GM19193 (cell line): ENCODE data around the gene TNFSF15.

ENCODE experiments used
- POLR2A ChIP-seq: IDR thresholded peaks from 4 replicates; pipeline ENCODE4 v1.6.1; 2011; ENCODE audit not compliant: insufficient read depth, insufficient read length; ENCODE audit errors: extremely low read depth

Gene TNFSF15

DNA sequence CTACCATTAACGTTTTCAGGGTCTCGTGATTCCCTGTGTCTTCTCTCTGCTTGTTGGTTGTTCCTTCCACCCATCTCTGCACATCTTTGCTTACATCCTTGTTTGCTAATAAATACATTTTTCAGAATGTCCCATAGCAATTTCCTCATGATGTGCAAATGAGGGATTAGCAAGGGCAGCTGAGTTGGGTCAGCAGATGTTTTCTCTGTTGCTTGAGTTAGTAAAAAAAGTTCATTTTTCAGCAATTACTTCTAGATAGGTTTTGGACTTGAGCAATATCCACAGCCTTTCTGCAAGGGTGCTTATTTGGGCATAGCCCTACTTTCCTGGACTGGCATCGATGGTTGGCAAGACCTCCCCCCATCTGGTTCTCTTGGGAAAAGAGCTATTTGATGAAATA lies 4.8 kb upstream of the TNFSF15 start:
- TF ChIP-seq POLR2A = no peak

DNA sequence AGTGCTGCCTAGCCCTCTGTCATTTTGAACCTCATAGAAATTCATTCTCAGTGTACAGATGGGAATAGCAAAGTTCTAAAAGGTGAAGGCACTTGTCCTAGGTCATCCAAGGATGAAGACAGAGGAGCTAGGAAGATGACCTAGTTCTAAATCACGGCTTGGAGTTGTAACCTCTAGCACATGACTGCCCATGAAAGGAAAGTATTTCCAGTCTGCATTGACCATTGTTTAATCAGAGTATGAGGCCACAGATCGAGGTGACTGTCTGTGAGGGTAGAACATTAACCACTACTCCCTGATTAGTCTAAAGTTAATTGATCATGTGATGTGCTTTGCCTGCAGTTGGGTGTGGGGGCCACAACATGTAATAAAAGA lies 674 bp upstream of the TNFSF15 start:
- no peak for TF ChIP-seq POLR2A

DNA sequence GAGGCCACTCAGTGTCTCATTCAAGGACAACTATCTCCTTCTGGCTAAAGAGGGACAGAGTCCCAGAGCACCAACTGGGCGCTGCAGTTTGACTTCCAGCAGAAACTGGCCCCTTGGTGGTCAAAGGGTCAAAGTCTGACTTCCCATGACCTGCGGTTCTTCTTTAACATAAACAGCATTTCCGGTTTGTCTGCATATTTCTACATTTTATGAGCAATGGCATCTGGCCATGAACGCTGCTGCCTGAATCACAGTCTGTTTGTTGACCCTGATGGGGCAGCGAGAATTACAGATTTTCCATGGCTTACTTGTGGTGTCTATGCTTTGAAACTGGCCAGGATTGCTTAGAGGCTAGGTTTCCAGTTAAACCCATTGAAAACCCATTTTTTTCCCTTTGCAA lies 1.3 kb downstream of the TNFSF15 start:
- TF ChIP-seq POLR2A = no peak

DNA sequence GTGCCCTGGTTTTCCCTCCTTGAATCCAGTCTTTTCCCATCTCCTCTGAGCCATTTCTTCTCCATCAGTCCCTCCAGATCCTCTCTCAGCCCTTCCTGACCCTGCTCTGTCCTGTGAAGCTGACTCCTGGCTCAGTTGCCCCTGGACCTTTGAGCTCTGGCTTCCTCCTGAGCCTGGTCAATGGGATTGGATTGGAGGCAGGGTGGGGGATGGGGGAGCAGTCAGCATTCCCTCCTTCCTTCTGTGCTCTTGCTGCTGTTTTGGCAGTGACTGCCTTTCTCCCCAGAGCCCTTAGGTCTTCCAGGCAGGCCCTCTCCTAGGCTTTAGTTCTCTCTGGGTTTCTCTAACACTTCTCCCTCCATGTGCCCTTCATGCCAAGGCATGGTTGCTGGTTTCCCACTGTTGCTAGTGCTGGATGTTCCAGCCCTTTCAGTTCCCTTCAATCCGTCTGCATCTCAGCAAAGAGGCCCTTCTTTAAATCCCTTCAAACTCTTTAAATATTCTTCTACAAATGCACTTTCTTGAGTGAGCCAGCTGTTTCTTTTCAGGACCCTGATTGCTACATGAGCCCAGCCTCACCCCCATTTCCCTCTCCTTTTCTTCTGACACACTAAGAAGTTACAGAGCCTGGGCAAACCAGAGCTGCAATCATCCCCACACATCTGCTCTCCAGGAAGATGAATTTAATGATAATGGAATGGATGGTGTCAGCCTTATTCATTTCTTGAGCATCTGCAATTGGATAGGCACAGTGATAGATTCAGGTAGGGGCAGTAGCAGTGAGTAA lies 2.2 kb downstream of the TNFSF15 start:
- TF ChIP-seq POLR2A = no peak

DNA sequence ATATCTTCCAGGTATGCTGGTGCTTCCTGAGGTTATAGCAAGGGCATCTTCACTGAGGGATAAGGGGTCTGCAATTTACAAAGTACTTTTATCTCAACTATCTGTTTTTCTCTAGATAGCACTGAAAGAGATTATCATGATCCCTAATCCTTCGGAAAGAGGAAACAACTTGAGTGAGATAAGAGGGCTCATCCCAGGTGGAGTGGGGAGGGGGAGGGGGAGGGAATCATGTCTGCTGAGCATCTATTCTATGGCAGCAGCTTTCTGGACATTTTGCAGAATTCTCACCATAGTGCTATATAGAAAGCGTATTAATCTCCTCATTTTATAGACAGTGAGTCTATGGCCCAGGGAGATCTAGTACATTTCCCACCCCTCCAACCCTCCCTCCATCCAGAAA lies 5.9 kb downstream of the TNFSF15 start:
- TF ChIP-seq POLR2A = no peak

DNA sequence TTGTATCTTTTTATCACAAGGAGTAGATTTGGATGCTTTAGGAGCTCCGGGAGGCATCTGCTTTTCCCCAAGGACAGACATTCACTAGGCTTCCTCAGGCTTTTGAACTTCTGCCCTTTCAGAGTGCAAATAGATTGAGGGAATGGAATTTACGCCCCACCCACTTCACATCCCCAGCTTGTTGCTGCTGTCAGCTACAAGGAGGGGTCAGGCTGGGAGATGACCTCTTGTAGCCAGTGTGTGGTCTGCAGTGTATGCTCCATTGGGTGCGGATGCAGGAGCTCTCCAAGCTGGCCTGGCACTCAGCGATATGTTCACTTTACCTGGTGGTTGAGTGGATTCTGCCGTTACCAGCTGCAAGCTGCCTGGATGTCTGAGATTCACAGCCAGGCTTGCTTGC lies 6.4 kb downstream of the TNFSF15 start:
- no peak for TF ChIP-seq POLR2A

DNA sequence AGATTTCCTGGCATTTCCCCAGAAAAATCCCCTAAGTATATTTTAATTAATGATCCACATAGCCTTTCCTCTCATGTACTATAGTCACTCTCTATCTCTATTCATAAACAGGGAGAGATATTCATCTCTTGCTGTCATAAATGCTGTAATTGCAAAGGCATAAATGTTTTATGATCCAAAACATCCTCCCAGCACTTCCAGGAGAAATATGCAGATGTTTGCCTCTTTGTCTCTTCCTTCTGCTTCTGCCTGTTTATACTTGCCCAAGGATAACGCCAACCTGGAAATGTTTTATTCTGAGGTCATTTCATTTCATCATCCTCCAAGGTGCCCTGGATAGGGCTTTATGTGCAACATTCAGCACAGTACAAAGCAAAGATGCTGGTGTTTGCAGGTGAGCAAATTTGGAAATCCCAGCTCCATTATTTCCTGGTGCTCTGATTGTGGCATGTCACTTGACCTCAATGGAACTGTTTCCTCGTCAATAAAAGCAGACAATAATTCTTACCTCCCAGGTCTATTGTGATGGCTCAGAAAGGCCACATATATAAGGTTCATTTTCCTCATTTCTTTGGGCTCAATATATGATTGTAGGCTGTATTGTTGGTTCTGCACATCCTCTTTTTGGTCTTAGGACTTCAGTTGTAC lies 6.9 kb downstream of the TNFSF15 start:
- TF ChIP-seq POLR2A = no peak

DNA sequence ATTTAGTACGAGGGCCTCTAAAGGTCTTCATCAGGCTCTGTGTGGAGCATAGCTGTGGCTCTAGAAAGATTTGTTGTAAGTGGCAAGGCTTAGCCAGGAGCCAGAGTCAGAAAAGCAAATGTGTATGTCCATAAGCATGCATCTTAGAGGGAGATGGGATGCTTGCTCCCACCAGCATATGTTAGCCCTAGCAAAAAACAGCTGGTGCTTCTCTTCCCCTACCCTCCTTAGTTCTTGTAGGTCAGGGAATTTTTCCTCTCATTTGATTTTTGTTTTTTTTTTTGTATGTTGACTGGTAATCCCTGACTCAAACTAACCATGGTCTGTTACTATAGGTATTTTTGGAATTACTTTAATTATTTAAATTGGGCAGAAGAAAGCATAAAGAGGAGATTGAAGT lies 7.7 kb downstream of the TNFSF15 start:
- no peak for TF ChIP-seq POLR2A

DNA sequence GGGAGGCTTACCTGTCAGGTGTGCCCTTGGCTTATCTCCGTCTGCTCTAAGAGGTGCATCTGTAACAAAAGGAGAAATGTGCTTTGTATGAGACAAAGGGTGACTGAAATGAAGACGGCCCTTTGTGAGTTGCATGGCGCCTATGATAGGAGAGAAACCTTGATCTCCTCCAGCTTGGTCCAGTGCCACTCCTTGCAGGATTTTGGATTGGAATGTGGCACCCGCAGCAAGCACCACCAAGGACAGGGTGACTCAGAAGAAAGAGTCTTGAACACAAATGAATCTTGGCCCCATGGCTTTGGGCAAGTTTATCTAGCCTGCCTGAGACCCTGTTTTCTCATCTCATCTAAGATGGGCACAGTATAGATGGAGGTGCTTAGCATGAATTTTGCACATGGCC lies 13.4 kb downstream of the TNFSF15 start:
- no peak for TF ChIP-seq POLR2A

DNA sequence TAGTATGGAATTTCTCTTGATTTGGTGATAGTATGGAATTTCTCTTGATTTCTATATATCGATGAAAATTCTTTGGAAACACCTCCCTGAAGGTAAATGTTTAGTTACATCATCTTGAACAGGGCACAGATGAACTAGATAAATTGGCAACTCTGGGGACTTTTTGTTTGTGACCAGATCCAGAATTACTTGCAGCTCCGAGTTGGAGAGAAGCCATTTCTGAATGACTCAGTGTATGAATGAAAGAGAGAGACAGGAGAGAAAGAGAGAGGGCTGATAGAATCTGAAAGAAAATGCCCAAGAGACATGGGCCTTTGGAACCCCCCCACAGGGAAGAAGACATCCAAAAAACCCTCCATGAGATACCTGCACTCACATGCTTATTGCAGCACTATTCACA lies 14.1 kb downstream of the TNFSF15 start:
- no peak for TF ChIP-seq POLR2A

DNA sequence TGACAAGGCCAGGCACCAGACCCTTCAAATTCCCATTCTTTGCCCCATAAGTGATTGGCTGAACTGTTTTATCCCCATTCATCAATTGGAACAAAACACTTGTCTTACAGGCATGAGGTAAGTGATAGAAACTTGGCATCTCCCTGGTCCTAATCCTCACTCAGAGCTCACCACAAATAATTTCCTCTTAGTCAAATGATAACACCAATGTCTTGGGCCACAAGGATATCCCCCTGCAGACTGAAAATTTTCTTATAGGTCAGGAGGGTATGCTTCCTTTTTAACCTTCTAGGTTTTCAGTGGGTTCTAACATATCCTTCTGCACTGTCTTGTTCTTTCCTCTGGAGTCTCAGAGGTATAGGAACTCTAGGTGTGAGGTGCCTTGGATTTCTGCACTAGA lies 14.5 kb downstream of the TNFSF15 start:
- TF ChIP-seq POLR2A = no peak

DNA sequence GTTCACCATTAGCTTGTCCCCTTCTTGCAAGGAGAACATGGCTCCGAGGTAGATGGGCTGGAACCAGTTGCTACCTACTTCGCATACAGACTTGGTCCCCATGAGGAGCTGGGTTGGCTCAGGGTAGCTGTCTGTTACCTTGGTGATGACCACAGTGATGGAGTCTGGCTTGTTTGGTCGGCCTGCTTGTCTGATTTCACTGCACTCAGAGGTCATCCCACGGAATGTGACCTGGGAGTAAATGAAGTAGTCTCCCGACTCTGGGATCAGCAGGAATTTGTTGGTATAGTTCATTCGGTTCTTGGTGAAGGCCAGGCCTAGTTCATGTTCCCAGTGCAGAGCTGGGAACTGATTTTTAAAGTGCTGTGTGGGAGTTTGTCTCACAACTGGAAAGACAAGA lies 15.3 kb downstream of the TNFSF15 start:
- TF ChIP-seq POLR2A = no peak

DNA sequence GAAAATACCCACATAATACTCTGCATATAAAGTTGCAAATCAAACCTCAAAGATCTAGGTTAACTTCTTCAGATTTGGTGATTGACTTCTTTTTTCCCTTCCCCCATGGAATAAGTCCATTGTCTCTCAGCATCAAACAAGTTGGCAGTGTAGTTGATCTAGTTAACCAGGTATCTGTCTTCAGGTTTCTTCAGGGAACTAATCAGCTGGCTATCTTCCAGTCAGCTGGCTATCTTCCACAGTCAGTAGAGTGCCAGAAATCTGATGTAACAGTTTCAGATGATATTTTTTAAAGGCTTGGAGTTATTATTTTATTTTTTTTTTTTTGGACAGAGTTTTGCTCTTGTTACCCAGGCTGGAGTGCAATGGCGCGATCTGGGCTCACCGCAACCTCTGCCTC lies 16.8 kb downstream of the TNFSF15 start:
- TF ChIP-seq POLR2A = no peak

DNA sequence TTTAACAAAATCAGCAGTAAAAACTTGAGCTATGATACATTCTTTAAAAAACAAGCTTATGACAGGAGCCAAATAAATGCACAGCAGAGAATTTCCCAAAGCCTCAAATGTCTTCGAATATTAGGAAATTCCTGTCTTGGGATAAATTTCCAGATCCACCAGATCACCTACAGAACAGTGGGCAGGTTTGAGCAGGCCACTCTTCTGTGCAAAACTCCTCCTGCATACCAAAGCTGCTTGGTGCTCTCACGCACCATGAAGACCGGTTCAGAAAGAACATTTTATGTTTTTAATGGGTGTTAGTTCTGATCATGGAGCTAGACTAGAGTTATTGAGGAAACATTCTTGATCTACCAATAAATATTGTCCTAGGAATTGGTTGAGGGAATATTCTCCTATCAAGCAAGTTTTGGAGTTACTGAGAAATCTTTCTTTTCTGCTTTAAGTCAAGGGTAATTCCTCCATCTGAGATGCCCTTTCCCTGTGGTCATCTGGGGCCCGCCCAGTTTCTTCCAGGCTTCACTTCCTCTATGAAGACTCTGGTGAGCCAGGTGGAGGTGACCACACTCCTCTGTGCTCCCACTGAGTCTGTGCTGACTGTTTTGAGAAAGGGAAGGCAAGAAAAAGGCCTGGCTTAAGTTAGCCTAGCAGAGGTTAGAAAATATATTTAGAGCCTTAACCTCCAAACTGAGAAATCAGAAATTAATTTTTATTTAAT lies 17.9 kb downstream of the TNFSF15 start:
- TF ChIP-seq POLR2A = no peak

DNA sequence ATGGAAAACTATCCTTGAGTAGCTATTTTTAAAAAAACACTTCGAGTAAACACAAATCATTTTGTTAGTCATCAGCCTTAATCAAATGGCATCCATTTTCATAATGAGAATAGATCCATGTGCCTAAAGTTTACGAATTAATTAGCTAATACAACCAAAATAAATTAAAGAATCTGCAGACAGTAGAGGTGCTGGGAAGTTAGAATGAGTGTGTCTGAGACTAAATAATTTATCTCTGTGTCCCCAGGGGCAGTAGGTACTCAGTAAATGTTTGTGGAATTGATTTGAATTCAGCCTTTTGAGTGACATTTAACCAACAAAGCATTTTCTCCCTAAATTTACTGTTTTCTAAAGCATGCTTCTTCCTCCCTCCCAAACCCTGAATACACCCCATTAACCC lies 18.6 kb downstream of the TNFSF15 start:
- TF ChIP-seq POLR2A = no peak
